CD14-positive monocyte (primary cell): Measurements from ENCODE around the gene STIP1. TPM values are rescaled to one million over a fixed set of nuclear protein-coding genes. Genes with fewer than 3 reads are reported as not detected.

Experiments used
- DNase-seq, 3 donors: peaks; one replicate each; pipeline ENCODE4 v3.0.0-alpha.2; 2011 to 2022
- H2AFZ ChIP-seq: 2 replicates; pipeline ENCODE4 v1.6.0; 2012; ENCODE audit warnings: mild to moderate bottlenecking, low read depth, low read length, inconsistent platforms; ENCODE audit not compliant: insufficient read depth, poor library complexity, severe bottlenecking
- H3K27ac ChIP-seq, 2 donors: 1 replicate in 1 of 2; 2 replicates in 1 of 2; pipeline ENCODE4 v1.5.1; 2012 to 2013; ENCODE audit warnings: low read length in 2 of 2, control low read depth in 1 of 2, inconsistent platforms in 1 of 2, low read depth in 1 of 2, mild to moderate bottlenecking in 1 of 2
- H3K27me3 ChIP-seq, 2 donors: one replicate each; pipeline versions ENCODE4 v1.6.0 to v1.6.1; 2011 to 2013; ENCODE audit warnings: low read length in 2 of 2; ENCODE audit not compliant: control insufficient read depth in 2 of 2, insufficient read depth in 2 of 2
- H3K36me3 ChIP-seq, 2 donors: replicated peaks in 1 of 2; 1 replicate in 1 of 2; 2 replicates in 1 of 2; pipeline versions ENCODE4 v1.5.1 to v1.6.1; 2012 to 2013; ENCODE audit warnings: low read length in 2 of 2, control low read depth in 1 of 2, inconsistent platforms in 1 of 2, mild to moderate bottlenecking in 1 of 2; ENCODE audit not compliant: insufficient read depth in 2 of 2, control insufficient read depth in 1 of 2
- H3K4me1 ChIP-seq, 2 donors: 1 replicate in 1 of 2; 2 replicates in 1 of 2; pipeline versions ENCODE4 v1.5.1 to v1.6.1; 2012 to 2013; ENCODE audit warnings: low read length in 2 of 2, control low read depth in 1 of 2, inconsistent platforms in 1 of 2, mild to moderate bottlenecking in 1 of 2, moderate library complexity in 1 of 2; ENCODE audit not compliant: insufficient read depth in 2 of 2, control insufficient read depth in 1 of 2
- H3K4me2 ChIP-seq: replicated peaks from 2 replicates; pipeline ENCODE3; 2012; ENCODE audit warnings: low read length, moderate library complexity, mild to moderate bottlenecking; ENCODE audit not compliant: poor library complexity, severe bottlenecking; ENCODE audit errors: extremely low read depth
- H3K4me3 ChIP-seq, 3 experiments: fragments of 200-600 bp in 1 of 3; sonication (generic) in 1 of 3; replicated peaks in 1 of 3; 1 replicate in 2 of 3; 2 replicates in 1 of 3; pipeline ENCODE4 v1.5.1; 2011 to 2013; ENCODE audit warnings: low read length in 3 of 3, mild to moderate bottlenecking in 3 of 3, control low read depth in 2 of 3, low read depth in 2 of 3, inconsistent platforms in 1 of 3, moderate library complexity in 1 of 3
- H3K79me2 ChIP-seq: 2 replicates; pipeline ENCODE4 v1.6.0; 2012; ENCODE audit warnings: mild to moderate bottlenecking, control low read depth, inconsistent platforms, low read length, moderate library complexity; ENCODE audit not compliant: insufficient read depth
- H3K9ac ChIP-seq: 2 replicates; pipeline ENCODE4 v1.6.0; 2017; ENCODE audit warnings: low read length, mild to moderate bottlenecking; ENCODE audit not compliant: insufficient read depth, poor library complexity, severe bottlenecking
- H3K9me3 ChIP-seq, 2 donors: replicated peaks in 1 of 2; 1 replicate in 1 of 2; 2 replicates in 1 of 2; pipeline versions ENCODE4 v1.5.1 to v1.6.1; 2012 to 2013; ENCODE audit warnings: low read length in 2 of 2, control low read depth in 1 of 2; ENCODE audit not compliant: control insufficient read depth in 1 of 2, insufficient read depth in 1 of 2
- H4K20me1 ChIP-seq: 2 replicates; pipeline ENCODE4 v1.6.0; 2012; ENCODE audit warnings: mild to moderate bottlenecking, low read length, control low read depth, moderate library complexity; ENCODE audit not compliant: insufficient read depth
- H3K27ac Mint-ChIP-seq, 7 donors: one replicate each; pipeline ENCODE4 v1.8.0; 2020; ENCODE audit warnings: mild to moderate bottlenecking in 7 of 7, mixed read lengths in 7 of 7, moderate library complexity in 6 of 7, inconsistent platforms in 2 of 7
- H3K27me3 Mint-ChIP-seq, 3 donors: one replicate each; pipeline ENCODE4 v1.8.0; 2021 to 2022; ENCODE audit warnings: low read depth in 3 of 3, mild to moderate bottlenecking in 3 of 3, mixed read lengths in 3 of 3, moderate library complexity in 3 of 3, inconsistent platforms in 1 of 3
- H3K36me3 Mint-ChIP-seq, 2 donors: one replicate each; pipeline ENCODE4 v1.8.0; 2020; ENCODE audit warnings: mixed read lengths in 2 of 2, inconsistent platforms in 1 of 2, mild to moderate bottlenecking in 1 of 2
- H3K4me1 Mint-ChIP-seq: one replicate; pipeline ENCODE4 v1.8.0; 2020; ENCODE audit warnings: mild to moderate bottlenecking, mixed read lengths
- H3K4me3 Mint-ChIP-seq, 2 donors: one replicate each; pipeline ENCODE4 v1.8.0; 2020; ENCODE audit warnings: mild to moderate bottlenecking in 2 of 2, mixed read lengths in 2 of 2, moderate library complexity in 1 of 2
- H3K9me3 Mint-ChIP-seq, 7 donors: one replicate each; pipeline ENCODE4 v1.8.0; 2020 to 2022; ENCODE audit warnings: mixed read lengths in 7 of 7, mild to moderate bottlenecking in 6 of 7, moderate library complexity in 6 of 7, inconsistent platforms in 2 of 7
- WGBS: methylation state at CpG from one replicate; pipeline ENCODE4 v1.1.5; 2013; ENCODE audit warnings: missing lambda C conversion rate; ENCODE audit not compliant: insufficient coverage; 5-methylcytosine and 5-hydroxymethylcytosine counted together
- intact Hi-C, 2 donors: fragments of 100-400 bp; cut with micrococcal nuclease; formaldehyde crosslinking; loops; one replicate each; pipeline versions ENCODE4 v1.15.0 to v1.15.1; 2023
- polyA plus RNA-seq, 3 donors: library from polyadenylated mRNA; depleted of rRNA in 1 of 3; unstranded in 2 of 3; stranded (reverse) in 1 of 3; fragments of 300-500 nt in 2 of 3; fragments of >200 nt in 1 of 3; fragmentation: Illumina TruSeq in 2 of 3; gene quantifications; 1 replicate in 2 of 3; 2 replicates in 1 of 3; pipeline ENCODE4 v1.2.3, GENCODE V29; 2012 to 2021
- TF ChIP-seq, protein P1 (sequence below): fragments of 200-600 bp; IDR thresholded peaks from one replicate; pipeline ENCODE4 v1.8.0; 2022; ENCODE audit warnings: antibody characterized with exemption, mild to moderate bottlenecking

The STIP1 gene
- polyA plus RNA-seq, 3 donors: 44.5 to 52.0 (median 51.1) TPM

DNA sequence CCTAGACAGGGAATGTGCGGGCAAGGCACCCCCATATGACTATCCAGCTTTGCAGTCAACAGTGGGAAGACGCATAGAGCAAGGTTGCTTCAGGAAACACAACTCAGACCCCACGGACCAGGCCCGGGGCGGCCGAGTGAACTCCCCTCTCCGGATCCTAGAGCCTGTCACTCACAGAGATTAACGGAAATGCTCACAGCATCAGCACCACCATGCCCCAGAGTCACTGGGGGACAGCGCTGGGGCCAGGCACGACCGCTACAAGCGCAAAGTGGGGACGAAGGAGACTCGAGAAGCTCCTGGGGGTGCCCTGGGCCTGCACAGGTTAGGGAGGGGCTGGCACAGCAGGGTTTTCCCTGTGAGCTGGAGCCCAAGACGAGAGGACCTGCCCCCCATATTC lies 35.9 kb upstream of the STIP1 start:
- Mint-ChIP-seq H3K36me3 (no peaks in the 10 kb centered on the region), H3K4me1 (peaks cover 8% of the 10 kb centered on the region), H3K27me3 (peaks cover 1 to 11% (median 3%) of the 10 kb centered on the region in 3 donors), H3K9me3 (no peaks in the 10 kb centered on the region), H3K27ac (no peak overlapping the region), H3K4me3 (no peak overlapping the region)
- Histone ChIP-seq H3K4me1 (peaks cover 0 to 6% of the 10 kb centered on the region in 2 donors), H3K4me2 (no peak overlapping the region), H3K27ac (no peak overlapping the region), H3K9me3 (no peaks in the 10 kb centered on the region), H3K79me2 (no peaks in the 10 kb centered on the region), H4K20me1 (no peaks in the 10 kb centered on the region), H3K27me3 (no peaks in the 10 kb centered on the region), H2AFZ (no peak overlapping the region), H3K9ac (no peak overlapping the region), H3K4me3 (no peak overlapping the region), H3K36me3 (no peaks in the 10 kb centered on the region)
- 94% methylated on average over 14 of the region's 15 CpGs for WGBS
- TF ChIP-seq, protein P1, sequence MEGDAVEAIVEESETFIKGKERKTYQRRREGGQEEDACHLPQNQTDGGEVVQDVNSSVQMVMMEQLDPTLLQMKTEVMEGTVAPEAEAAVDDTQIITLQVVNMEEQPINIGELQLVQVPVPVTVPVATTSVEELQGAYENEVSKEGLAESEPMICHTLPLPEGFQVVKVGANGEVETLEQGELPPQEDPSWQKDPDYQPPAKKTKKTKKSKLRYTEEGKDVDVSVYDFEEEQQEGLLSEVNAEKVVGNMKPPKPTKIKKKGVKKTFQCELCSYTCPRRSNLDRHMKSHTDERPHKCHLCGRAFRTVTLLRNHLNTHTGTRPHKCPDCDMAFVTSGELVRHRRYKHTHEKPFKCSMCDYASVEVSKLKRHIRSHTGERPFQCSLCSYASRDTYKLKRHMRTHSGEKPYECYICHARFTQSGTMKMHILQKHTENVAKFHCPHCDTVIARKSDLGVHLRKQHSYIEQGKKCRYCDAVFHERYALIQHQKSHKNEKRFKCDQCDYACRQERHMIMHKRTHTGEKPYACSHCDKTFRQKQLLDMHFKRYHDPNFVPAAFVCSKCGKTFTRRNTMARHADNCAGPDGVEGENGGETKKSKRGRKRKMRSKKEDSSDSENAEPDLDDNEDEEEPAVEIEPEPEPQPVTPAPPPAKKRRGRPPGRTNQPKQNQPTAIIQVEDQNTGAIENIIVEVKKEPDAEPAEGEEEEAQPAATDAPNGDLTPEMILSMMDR: no peak
- intact Hi-C loops: no loop called here
- no peak for DNase-seq

DNA sequence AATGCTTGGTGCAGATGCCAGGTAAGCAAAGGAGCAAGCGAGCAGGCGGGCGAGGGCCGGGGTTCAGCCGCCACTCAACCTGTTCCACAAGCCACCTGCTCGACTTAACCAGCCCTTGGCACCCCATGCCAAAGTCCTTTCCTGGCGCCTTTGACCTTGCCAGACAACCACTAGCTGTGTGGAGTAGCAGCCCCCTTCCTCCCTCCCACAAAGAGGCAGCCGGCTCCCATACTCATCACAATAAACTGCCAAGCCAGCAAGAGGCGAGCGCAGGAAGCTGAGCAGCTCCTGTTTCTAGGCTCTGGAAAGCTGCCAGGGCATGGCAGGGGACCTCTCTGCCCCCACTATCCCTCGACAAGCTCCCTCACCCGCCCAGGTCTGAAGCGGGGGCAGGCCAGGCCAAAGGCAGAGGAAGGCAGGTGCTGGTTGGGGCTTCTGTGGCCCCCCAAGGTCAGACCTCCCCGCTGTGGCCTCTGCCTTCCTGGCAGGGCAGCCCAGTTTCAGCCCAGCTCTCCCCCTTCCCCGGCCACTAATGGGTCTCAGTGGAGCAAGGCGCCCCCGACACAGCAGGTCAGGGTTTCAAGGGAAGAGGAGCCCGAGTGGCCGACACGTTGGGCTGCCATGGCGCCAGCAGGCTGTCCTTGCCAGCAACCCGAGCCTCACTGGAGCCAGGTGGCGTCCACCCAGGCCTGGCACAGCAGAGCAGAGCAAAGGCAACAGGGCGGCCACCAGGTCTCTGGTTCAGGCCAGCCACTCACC lies 35.3 kb upstream of the STIP1 start:
- TF ChIP-seq, protein P1: no peak
- Mint-ChIP-seq H3K4me3 (no peak overlapping the region), H3K4me1 (peaks cover 8% of the 10 kb centered on the region), H3K9me3 (no peaks in the 10 kb centered on the region), H3K27ac (no peak overlapping the region), H3K27me3 (peaks cover 1 to 11% (median 3%) of the 10 kb centered on the region in 3 donors), H3K36me3 (no peaks in the 10 kb centered on the region)
- Histone ChIP-seq H3K79me2 (no peaks in the 10 kb centered on the region), H3K9ac (no peak overlapping the region), H3K27ac (no peak overlapping the region), H3K27me3 (no peaks in the 10 kb centered on the region), H3K9me3 (no peaks in the 10 kb centered on the region), H3K4me1 (peaks cover 0 to 6% of the 10 kb centered on the region in 2 donors), H3K4me3 (no peak overlapping the region), H2AFZ (no peak overlapping the region), H3K4me2 (no peak overlapping the region), H4K20me1 (no peaks in the 10 kb centered on the region), H3K36me3 (no peaks in the 10 kb centered on the region)
- 77% methylated on average over 21 of the region's 24 CpGs for WGBS
- no peak for DNase-seq
- intact Hi-C loops: no loop called here
